ENCODE data around the gene JAKMIP2.

JAKMIP2 gene

DNA sequence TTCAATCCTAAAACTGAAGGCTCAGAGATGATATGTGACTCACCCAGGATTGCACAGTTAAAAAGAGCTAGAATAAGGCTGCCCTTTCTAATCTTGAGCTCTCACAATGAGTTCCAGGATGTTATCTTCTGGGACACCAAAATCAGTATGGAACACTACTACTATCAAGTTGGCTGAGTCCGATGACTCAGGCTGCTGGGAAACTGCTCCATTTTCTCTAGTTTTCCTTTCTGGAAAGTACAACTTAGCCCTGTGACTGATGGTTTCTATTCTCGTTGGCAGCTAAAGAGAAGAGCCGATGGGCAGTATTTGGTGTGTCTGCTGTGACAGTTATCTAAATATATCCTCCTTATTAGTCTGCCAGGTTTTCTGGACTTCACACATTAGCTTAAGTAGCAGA, 234.8 kb downstream of the JAKMIP2 start:
- DNase-seq, result no peak

DNA sequence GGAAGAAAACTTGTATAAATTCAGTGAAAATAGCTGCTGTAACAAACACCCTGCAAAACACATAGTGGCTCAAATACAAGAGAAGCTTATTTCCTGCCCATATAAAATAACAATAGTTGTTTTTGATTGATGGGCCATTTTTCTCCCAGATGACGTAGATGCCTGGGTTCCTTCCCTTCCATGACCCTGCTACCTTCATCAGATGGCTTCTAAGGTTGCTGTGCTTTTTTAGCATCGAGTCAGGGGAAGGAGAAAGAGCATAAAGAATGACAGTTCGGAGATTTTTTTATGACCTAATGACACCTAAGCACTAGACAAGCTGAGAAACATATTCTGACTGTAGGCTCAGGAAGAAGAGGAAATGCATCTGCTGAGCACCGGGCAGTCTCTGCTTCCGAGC, 238.0 kb downstream of the JAKMIP2 start:
- DNase-seq, result no peak

GRCh38 chr5:147539053-147539452, 243.5 kb downstream of the JAKMIP2 start:
- DNase-seq, result no peak

DNA sequence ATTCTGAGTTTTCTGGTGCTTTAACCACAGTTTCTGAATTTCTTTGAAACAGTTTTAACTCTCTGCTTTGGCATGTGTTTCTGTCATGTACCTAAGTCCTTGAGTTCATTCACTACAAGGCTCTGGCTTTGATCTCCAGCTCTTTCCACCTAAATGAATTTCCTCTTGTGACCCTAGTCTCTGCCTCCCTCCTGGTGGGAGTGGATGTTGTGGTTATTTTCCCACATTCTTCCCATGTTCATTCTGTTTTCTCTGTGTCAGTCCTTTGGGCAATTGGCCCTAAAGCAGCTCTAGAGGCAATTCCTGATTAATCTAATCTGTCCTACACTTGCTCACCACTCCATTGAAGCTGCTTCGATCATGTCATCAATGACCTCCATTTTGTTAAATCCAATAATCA, 244.3 kb downstream of the JAKMIP2 start:
- DNase-seq, result no peak

Measured in stimulated activated CD4-positive, alpha-beta T cell treated with anti-CD3 and anti-CD28 coated beads, Interleukin-2, amount 100 ng/mL, for 24 hours (primary cell).